K562 (cell line): ENCODE data around the gene ORM1. TPM values are rescaled to one million over a fixed set of nuclear protein-coding genes. Genes with fewer than 3 reads are reported as not detected.
"Not testable (repeated sequence)": the region's sequence is repeated elsewhere in the genome, so short reads cannot be mapped to it uniquely, and the experiment has no call there.

ENCODE experiments used
- ATAC-seq: fragments of 200-7000 bp; cut with Tn5 transposase; 3 replicates; pipeline ENCODE4 v1.9.1; 2020; ENCODE audit warnings: moderate library complexity
- BruUV-seq: library from RNA; stranded (reverse); fragments of 400-500 nt; replicated peaks from 2 replicates; lab custom pipeline; 2021; lab: Mats Ljungman, UMichigan
- CTCF ChIA-PET: fragments of 300-600 bp; formaldehyde crosslinking; extraction: SDS; loops from one replicate; lab custom pipeline; 2021; ENCODE audit warnings: low intra/inter-chr PET ratio; lab: Yijun Ruan, JAX
- POLR2A ChIA-PET: fragments of 300-600, 350-650 bp; sonication (Branson Sonifier 250); formaldehyde crosslinking; extraction: SDS; loops from one replicate; lab custom pipeline; 2021; ENCODE audit warnings: antibody characterized with exemption, inconsistent platforms; lab: Yijun Ruan, JAX
- DNase-seq, 4 experiments: peaks; one replicate each; pipeline versions ENCODE4 v3.0.0 to v3.0.0-alpha.2; 2011 to 2018; ENCODE audit warnings: low spot score in 3 of 4, mixed read lengths in 3 of 4; ENCODE audit errors: extremely low read depth in 1 of 4
- FAIRE-seq: peaks from 2 replicates; lab custom pipeline; 2011; peaks lifted over from hg19 to GRCh38; lab: Jason Lieb, UNC
- H2AFZ ChIP-seq: 2 replicates; pipeline ENCODE4 v1.6.0; 2011; ENCODE audit warnings: low read depth, low read length, control low read depth, inconsistent platforms
- H3K27ac ChIP-seq: fragments of 200-600 bp; 3 replicates; pipeline ENCODE4 v1.8.0; 2011; ENCODE audit warnings: low read depth, mild to moderate bottlenecking, control low read depth, inconsistent platforms, low read length, moderate library complexity, mixed read lengths; ENCODE audit errors: extremely low read depth
- H3K27me3 ChIP-seq, 2 experiments: fragments of 300-600 bp in 1 of 2; 2 replicates in 1 of 2; 3 replicates in 1 of 2; pipeline versions ENCODE4 v1.6.0 to v1.8.0; 2011; ENCODE audit warnings: inconsistent platforms in 2 of 2, low read length in 2 of 2, mild to moderate bottlenecking in 1 of 2, mixed read lengths in 1 of 2, moderate library complexity in 1 of 2; ENCODE audit not compliant: control insufficient read depth in 2 of 2, insufficient read depth in 2 of 2
- H3K36me3 ChIP-seq: fragments of 300-600 bp; 3 replicates; pipeline ENCODE4 v1.8.0; 2011; ENCODE audit warnings: mild to moderate bottlenecking, low read length, inconsistent platforms; ENCODE audit not compliant: control insufficient read depth, insufficient read depth
- H3K4me1 ChIP-seq, 2 experiments: fragments of 200-600 bp in 1 of 2; replicated peaks in 1 of 2; 2 replicates in 1 of 2; 3 replicates in 1 of 2; pipeline versions ENCODE4 v1.5.1 to v1.8.0; 2011; ENCODE audit warnings: inconsistent platforms in 2 of 2, low read length in 2 of 2, mild to moderate bottlenecking in 1 of 2, mixed read lengths in 1 of 2, moderate library complexity in 1 of 2; ENCODE audit not compliant: control insufficient read depth in 2 of 2, insufficient read depth in 2 of 2
- H3K4me2 ChIP-seq: 2 replicates; pipeline ENCODE4 v1.6.1; 2011; ENCODE audit warnings: low read length, control low read depth, inconsistent platforms, mixed read lengths; ENCODE audit not compliant: insufficient read depth
- H3K4me3 ChIP-seq: fragments of 200-600 bp; sonication (generic), shearing (Covaris generic); 2 replicates; pipeline ENCODE4 v1.5.1; 2016; ENCODE audit warnings: control low read depth, inconsistent platforms
- H3K79me2 ChIP-seq: fragments of 200-600 bp; 3 replicates; pipeline ENCODE4 v1.8.0; 2011; ENCODE audit warnings: low read length, inconsistent platforms; ENCODE audit not compliant: control insufficient read depth, insufficient read depth
- H3K9ac ChIP-seq, 2 experiments: 2 replicates each; pipeline versions ENCODE4 v1.6.0 to v1.6.1; 2011; ENCODE audit warnings: low read depth in 2 of 2, low read length in 2 of 2, control low read depth in 1 of 2, inconsistent platforms in 1 of 2, mild to moderate bottlenecking in 1 of 2, mixed read lengths in 1 of 2; ENCODE audit not compliant: insufficient read depth in 1 of 2
- H3K9me1 ChIP-seq: one replicate; pipeline ENCODE4 v1.6.0; 2011; ENCODE audit warnings: inconsistent platforms, mild to moderate bottlenecking, low read length, moderate library complexity; ENCODE audit not compliant: control insufficient read depth, insufficient read depth
- H3K9me3 ChIP-seq: replicated peaks from 2 replicates; pipeline ENCODE4 v1.5.1; 2011; ENCODE audit warnings: low read depth, low read length, inconsistent platforms; ENCODE audit not compliant: control insufficient read depth, insufficient read depth
- H4K20me1 ChIP-seq: replicated peaks from 2 replicates; pipeline ENCODE4 v1.6.1; 2011; ENCODE audit warnings: low read length, inconsistent platforms, mixed read lengths; ENCODE audit not compliant: control insufficient read depth, insufficient read depth
- ATF1 ChIP-seq, 2 experiments: fragments of 450-650 bp in 1 of 2; IDR thresholded peaks; 2 replicates each; pipeline ENCODE4 v1.6.1; 2016; ENCODE audit warnings: missing compliant biosample characterization in 1 of 2, missing genetic modification characterization in 1 of 2
- EHMT2 ChIP-seq: fragments of 450-650 bp; IDR thresholded peaks from 2 replicates; pipeline ENCODE4 v1.6.1; 2018; ENCODE audit warnings: antibody characterized with exemption
- USF2 ChIP-seq: sonication (generic); formaldehyde crosslinking; IDR thresholded peaks from 2 replicates; pipeline ENCODE4 v1.5.0; 2020; ENCODE audit warnings: missing genetic modification reagents
- WGBS: fragments of 100-300 bp; shearing (Covaris generic); methylation state at CpG from one replicate; pipeline ENCODE4 v1.1.6; 2016; ENCODE audit warnings: low coverage, mixed read lengths; ENCODE audit not compliant: insufficient coverage; ENCODE audit errors: missing lambda C conversion rate; 5-methylcytosine and 5-hydroxymethylcytosine counted together
- in situ Hi-C: fragments of 300-500 bp; cut with MboI; formaldehyde crosslinking; loops from 4 replicates; pipeline ENCODE4 v1.15.0; 2018; ENCODE audit warnings: inconsistent platforms, mixed read lengths
- intact Hi-C: fragments of 100-400 bp; cut with micrococcal nuclease; formaldehyde crosslinking; loops from 2 replicates; pipeline ENCODE4 v1.14.2; 2022
- polyA plus RNA-seq, 8 experiments: library from polyadenylated mRNA; depleted of rRNA in 4 of 8; stranded (reverse) in 5 of 8; unstranded in 3 of 8; fragments of >200 nt; fragmentation: Nextera tagmentation in 2 of 8; fragmentation: Illumina TruSeq in 1 of 8; extraction: Ambion mirVana in 2 of 8; extraction: Trizol in 1 of 8; gene quantifications; 2 replicates each; pipeline versions ENCODE4 v1.2.1 to v1.2.3, GENCODE V29; 2011 to 2014; ENCODE audit warnings: inconsistent platforms in 1 of 8, missing spikeins in 1 of 8
- total RNA-seq, 7 experiments: library from RNA; depleted of rRNA in 6 of 7; stranded (reverse); fragments of >200 nt in 6 of 7; fragmentation: Illumina TruSeq in 2 of 7; extraction: Trizol in 2 of 7; gene quantifications; 2 replicates each; pipeline versions ENCODE4 v1.2.1 to v1.2.3, GENCODE V29; 2011 to 2021; ENCODE audit warnings: low replicate concordance in 1 of 7

ORM1 gene
- total and polyA plus RNA-seq, 9 of the 15 experiments (the other 6 are each of a cell fraction or from before 2014, with no cell fraction given) = 2.9 TPM; not detected in 8

GRCh38 chr9:114327749-114328148 lies 4.9 kb downstream of the ORM1 start:
- H2AFZ ChIP-seq = no peak overlapping the region
- no peak overlapping the region for H3K4me3 ChIP-seq
- no peaks in the 10 kb centered on the region for H3K9me3 ChIP-seq
- no peak for TF ChIP-seq EHMT2
- 0 out of 2 replicates have a peak, but pooled peaks have one; percentile 12 for TF ChIP-seq ATF1 (CRISPR knock-in tag; IDR thresholded peaks at IDR 0.05)
- no peak for TF ChIP-seq ATF1 (tag; IDR thresholded peaks at IDR 0.05)
- peak; percentile 8; the same call in 1 of the 3 replicates for ATAC-seq
- no peak for FAIRE-seq
- H3K27me3 ChIP-seq = peaks cover 29 to 60% of the 10 kb centered on the region in 2 experiments; a peak in 4 of 5 replicates
- H4K20me1 ChIP-seq = peaks cover 6% of the 10 kb centered on the region; the same call in 1 of the 2 replicates
- in situ Hi-C loops (no loop called here), intact Hi-C loops (no loop called here)
- H3K9me1 ChIP-seq = no peaks in the 10 kb centered on the region
- H3K9ac ChIP-seq = no peak overlapping the region
- H3K36me3 ChIP-seq = no peaks in the 10 kb centered on the region
- no peak overlapping the region for H3K27ac ChIP-seq
- no peak overlapping the region for H3K4me2 ChIP-seq
- no TSS peak for BruUV-seq
- DNase-seq = peak in 1 of 4 experiments; percentile 27
- H3K79me2 ChIP-seq = no peaks in the 10 kb centered on the region
- ChIA-PET POLR2A (no interaction called here), CTCF (no interaction called here)
- no peaks in the 10 kb centered on the region for H3K4me1 ChIP-seq
- 1% methylated on average over 8 of the region's 8 CpGs for WGBS

DNA sequence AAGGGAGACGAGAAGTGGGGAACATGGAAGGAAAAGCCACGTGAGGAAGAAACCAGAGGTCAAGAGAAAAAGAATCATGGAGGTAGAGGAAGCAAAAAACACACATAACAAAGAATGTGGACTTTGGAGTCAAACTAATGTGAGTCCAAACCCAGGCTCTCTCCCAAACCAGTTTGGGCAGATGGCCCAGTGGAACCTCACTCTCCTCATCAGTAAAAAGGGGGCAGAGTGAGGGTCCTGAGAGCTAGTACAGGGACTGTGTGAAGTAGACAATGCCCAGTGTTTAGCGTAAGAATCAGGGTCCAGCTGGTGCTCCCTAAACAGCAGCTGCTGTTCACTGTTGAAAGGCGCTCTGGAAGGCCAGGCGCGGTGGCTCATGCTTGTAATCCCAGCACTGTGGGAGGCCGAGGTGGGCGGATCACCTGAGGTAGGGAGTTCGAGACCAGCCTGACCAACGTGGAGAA lies 5.5 kb downstream of the ORM1 start:
- POLR2A ChIA-PET = interaction anchor here (0.6 kb wide), 1 partner anchor 11 kb away, joined by 4 read pairs; no protein-coding TSS in a partner anchor
- WGBS = 4% methylated on average over 10 of the region's 10 CpGs
- CTCF ChIA-PET, H3K9me1 ChIP-seq, H3K9me3 ChIP-seq, H3K27ac ChIP-seq, H3K4me3 ChIP-seq, FAIRE-seq, intact Hi-C loops, H4K20me1 ChIP-seq, H3K79me2 ChIP-seq, DNase-seq, H3K4me2 ChIP-seq, in situ Hi-C loops, H3K9ac ChIP-seq, ATAC-seq, H3K4me1 ChIP-seq, H3K36me3 ChIP-seq, H2AFZ ChIP-seq, BruUV-seq: not testable (repeated sequence)
- 0 out of 2 replicates have a peak, but pooled peaks have one; percentile 8 for TF ChIP-seq USF2 (CRISPR knock-in tag)
- H3K27me3 ChIP-seq = peaks cover 29 to 62% of the 10 kb centered on the region in 2 experiments; a peak in 4 of 5 replicates

DNA sequence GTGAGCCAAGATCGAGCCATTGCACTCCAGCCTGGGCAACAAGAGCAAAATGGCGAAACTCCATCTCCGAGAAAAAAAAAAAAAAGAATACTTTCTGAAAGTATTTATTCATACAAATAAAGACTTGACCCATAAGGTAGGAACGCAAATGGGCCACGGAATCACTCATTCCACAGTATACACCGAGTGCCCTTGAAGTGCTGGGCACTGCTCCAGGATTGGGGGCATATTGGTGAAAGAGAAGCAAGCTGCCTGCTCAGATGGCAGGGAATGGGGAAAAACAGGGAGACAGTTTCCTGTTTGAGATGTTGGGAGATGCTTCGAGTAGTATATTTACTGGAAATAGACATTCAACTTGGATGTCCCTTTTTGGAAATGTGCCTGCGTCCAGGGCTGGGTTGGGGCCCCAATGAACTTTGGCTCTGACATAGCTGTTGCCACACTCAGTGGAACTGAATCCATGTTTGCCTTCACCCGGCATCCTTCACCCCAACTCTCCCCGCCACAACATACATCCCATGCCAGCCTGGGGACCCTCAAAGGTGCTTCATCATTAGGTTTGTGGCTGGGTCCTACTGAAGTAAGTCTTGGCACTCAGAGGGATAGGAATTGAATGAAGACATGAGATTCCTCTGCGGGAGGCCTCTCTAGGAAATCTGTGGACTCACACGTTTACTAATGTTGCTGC lies 6.2 kb downstream of the ORM1 start:
- in situ Hi-C loops, H3K9me3 ChIP-seq, H3K4me3 ChIP-seq, FAIRE-seq, BruUV-seq, H3K4me1 ChIP-seq, DNase-seq, H3K9ac ChIP-seq, H3K79me2 ChIP-seq, H3K27ac ChIP-seq, H4K20me1 ChIP-seq, H2AFZ ChIP-seq, H3K4me2 ChIP-seq, H3K9me1 ChIP-seq, H3K36me3 ChIP-seq, intact Hi-C loops, ATAC-seq: not testable (repeated sequence)
- peaks cover 26 to 56% of the 10 kb centered on the region in 2 experiments; a peak in 4 of 5 replicates for H3K27me3 ChIP-seq
- under 1% methylated on average over 10 of the region's 12 CpGs for WGBS
- ChIA-PET CTCF (interaction anchor here (0.7 kb wide), 1 partner anchor 366 kb away, joined by 3 read pairs; no protein-coding TSS in a partner anchor), POLR2A (interaction anchor here (0.6 kb wide), 1 partner anchor 12 kb away, joined by 4 read pairs; no protein-coding TSS in a partner anchor)
